Loucy (cell line): ENCODE measurements around the gene MRAS.

Source experiments
- H2AFZ ChIP-seq: fragments of 200-600 bp; sonication (generic); 2 replicates; pipeline ENCODE4 v1.6.0; 2016; ENCODE audit warnings: antibody characterized with exemption, mild to moderate bottlenecking, low read length, moderate library complexity
- H3F3A ChIP-seq: fragments of 200-600 bp; 2 replicates; pipeline ENCODE4 v1.6.0; 2016; ENCODE audit warnings: antibody characterized with exemption, low read depth, mild to moderate bottlenecking
- H3K27me3 ChIP-seq: fragments of 200-600 bp; sonication (generic); 2 replicates; pipeline ENCODE4 v1.6.1; 2014; ENCODE audit warnings: low read length, mild to moderate bottlenecking; ENCODE audit not compliant: insufficient read depth, poor library complexity, severe bottlenecking
- H3K36me3 ChIP-seq: fragments of 200-600 bp; sonication (generic); 2 replicates; pipeline ENCODE4 v1.6.1; 2016; ENCODE audit warnings: low read length; ENCODE audit not compliant: insufficient read depth
- H3K4me1 ChIP-seq: fragments of 200-600 bp; sonication (generic); 2 replicates; pipeline ENCODE4 v1.5.1; 2014; ENCODE audit warnings: low read length, mild to moderate bottlenecking; ENCODE audit not compliant: insufficient read depth, poor library complexity, severe bottlenecking
- H3K4me2 ChIP-seq: fragments of 200-600 bp; sonication (generic); 2 replicates; pipeline ENCODE4 v1.6.0; 2014; ENCODE audit warnings: antibody characterized with exemption, low read length, low read depth, mild to moderate bottlenecking; ENCODE audit not compliant: poor library complexity, severe bottlenecking
- H3K4me3 ChIP-seq: fragments of 200-600 bp; sonication (generic); 2 replicates; pipeline ENCODE4 v1.5.1; 2014; ENCODE audit warnings: low read length, mild to moderate bottlenecking, mixed read lengths; ENCODE audit not compliant: poor library complexity, severe bottlenecking
- H3K79me2 ChIP-seq: fragments of 200-600 bp; sonication (generic); 2 replicates; pipeline ENCODE4 v1.6.1; 2014; ENCODE audit warnings: low read length; ENCODE audit not compliant: insufficient read depth
- H3K9ac ChIP-seq: fragments of 200-600 bp; sonication (generic); 2 replicates; pipeline ENCODE4 v1.6.0; 2014; ENCODE audit warnings: mild to moderate bottlenecking, low read depth, low read length, moderate library complexity; ENCODE audit not compliant: poor library complexity, severe bottlenecking
- H3K9me2 ChIP-seq: fragments of 200-600 bp; sonication (generic); replicated peaks from 2 replicates; pipeline ENCODE4 v1.6.1; 2016; ENCODE audit warnings: low read depth, low read length, mixed read lengths
- H3K9me3 ChIP-seq: fragments of 200-600 bp; sonication (generic); 2 replicates; pipeline ENCODE4 v1.6.1; 2014; ENCODE audit warnings: mild to moderate bottlenecking, antibody characterized with exemption, low read length, low read depth; ENCODE audit not compliant: insufficient read depth
- H4K20me1 ChIP-seq: fragments of 200-600 bp; sonication (generic); 2 replicates; pipeline ENCODE4 v1.6.0; 2014; ENCODE audit warnings: antibody characterized with exemption, low read length, mild to moderate bottlenecking; ENCODE audit not compliant: insufficient read depth, poor library complexity, severe bottlenecking
- EZH2phosphoT487 ChIP-seq: fragments of 200-600 bp; IDR thresholded peaks from 2 replicates; pipeline ENCODE4 v1.6.1; 2018; ENCODE audit warnings: antibody characterized with exemption, mild to moderate bottlenecking, moderate library complexity, borderline replicate concordance
- TF ChIP-seq, protein P1 (sequence below): fragments of 200-600 bp; sonication (generic); conservative IDR thresholded peaks from 2 replicates; pipeline ENCODE4 v1.5.1; 2014; ENCODE audit warnings: mild to moderate bottlenecking, antibody characterized with exemption, low read length

Gene MRAS

DNA sequence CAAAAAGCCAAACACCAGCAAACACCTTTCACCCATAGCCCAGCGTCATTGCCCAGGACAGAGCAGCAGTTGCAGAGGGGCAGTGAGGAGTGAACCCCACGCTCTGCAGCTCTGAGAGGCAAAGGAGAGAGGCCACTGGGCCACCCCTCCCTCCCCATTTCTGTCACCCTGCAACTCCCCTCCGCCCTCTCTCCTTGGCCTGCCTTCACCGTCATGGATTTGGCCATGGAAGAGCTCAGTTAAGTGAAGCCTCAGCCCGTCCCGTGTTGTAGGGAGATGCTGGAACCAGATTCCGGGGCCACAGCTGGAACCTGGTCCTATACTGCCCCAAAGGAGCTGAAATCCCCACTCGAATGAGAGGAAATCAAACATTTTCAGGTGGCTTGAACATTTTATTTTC lies 21.9 kb downstream of the MRAS start:
- no peak overlapping the region for H3K9ac ChIP-seq
- no peak overlapping the region for H3K4me2 ChIP-seq
- H4K20me1 ChIP-seq = no peaks in the 10 kb centered on the region
- no peaks in the 10 kb centered on the region for H3F3A ChIP-seq
- H3K27me3 ChIP-seq = no peaks in the 10 kb centered on the region
- no peaks in the 10 kb centered on the region for H3K79me2 ChIP-seq
- no peaks in the 10 kb centered on the region for H3K36me3 ChIP-seq
- H3K9me3 ChIP-seq = no peaks in the 10 kb centered on the region
- TF ChIP-seq, protein P1, sequence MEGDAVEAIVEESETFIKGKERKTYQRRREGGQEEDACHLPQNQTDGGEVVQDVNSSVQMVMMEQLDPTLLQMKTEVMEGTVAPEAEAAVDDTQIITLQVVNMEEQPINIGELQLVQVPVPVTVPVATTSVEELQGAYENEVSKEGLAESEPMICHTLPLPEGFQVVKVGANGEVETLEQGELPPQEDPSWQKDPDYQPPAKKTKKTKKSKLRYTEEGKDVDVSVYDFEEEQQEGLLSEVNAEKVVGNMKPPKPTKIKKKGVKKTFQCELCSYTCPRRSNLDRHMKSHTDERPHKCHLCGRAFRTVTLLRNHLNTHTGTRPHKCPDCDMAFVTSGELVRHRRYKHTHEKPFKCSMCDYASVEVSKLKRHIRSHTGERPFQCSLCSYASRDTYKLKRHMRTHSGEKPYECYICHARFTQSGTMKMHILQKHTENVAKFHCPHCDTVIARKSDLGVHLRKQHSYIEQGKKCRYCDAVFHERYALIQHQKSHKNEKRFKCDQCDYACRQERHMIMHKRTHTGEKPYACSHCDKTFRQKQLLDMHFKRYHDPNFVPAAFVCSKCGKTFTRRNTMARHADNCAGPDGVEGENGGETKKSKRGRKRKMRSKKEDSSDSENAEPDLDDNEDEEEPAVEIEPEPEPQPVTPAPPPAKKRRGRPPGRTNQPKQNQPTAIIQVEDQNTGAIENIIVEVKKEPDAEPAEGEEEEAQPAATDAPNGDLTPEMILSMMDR = no peak
- no peak for TF ChIP-seq EZH2phosphoT487
- H3K9me2 ChIP-seq = no peaks in the 10 kb centered on the region
- no peak overlapping the region for H2AFZ ChIP-seq
- no peaks in the 10 kb centered on the region for H3K4me1 ChIP-seq
- H3K4me3 ChIP-seq = no peak overlapping the region

DNA sequence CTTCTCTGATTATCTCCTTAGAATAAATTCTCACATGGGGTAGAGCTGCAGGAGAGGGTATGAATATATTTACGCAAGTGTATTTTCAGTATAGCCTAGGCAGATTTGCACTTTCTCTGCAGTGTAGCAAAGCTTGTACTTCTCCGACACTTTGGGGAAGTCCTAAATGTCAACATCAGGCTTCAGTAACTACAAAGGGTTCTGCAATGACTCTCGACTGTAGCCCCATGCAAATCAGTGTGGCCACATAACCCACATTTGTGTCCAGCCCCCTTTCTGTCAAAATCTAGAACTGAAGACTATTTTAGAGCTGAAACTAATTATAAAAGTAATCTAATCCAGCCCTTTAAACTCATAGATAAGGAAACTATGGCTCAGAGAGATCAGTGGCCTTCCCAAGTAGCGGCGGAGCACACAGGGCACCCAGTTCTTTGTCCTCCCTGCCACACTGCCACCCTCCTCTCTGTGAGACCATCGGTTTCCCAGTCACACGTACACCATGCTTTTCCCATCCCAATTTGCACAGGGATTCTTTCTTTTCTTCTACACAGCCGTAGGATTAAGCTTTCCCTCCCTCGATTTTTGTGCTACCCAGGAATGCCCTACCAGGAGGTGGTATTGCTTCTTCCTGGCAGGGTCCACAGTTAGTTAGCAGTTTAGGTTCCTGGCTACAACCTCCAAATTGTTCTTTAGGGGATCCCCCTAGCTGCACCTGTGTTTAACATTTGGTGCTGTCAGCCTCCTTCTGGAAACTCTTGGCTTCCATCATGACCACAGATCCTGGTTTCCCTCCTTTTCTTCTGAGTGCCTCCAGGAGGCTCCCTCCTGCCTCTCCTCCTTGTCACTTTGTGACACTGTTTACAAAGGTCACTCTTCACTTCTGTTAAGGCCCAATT lies 22.9 kb downstream of the MRAS start:
- H3K4me1 ChIP-seq = no peaks in the 10 kb centered on the region
- H4K20me1 ChIP-seq = no peaks in the 10 kb centered on the region
- H3K4me2 ChIP-seq = no peak overlapping the region
- H3K27me3 ChIP-seq = no peaks in the 10 kb centered on the region
- no peaks in the 10 kb centered on the region for H3K79me2 ChIP-seq
- no peak overlapping the region for H3K4me3 ChIP-seq
- H3F3A ChIP-seq = no peaks in the 10 kb centered on the region
- no peak overlapping the region for H3K9ac ChIP-seq
- H3K9me2 ChIP-seq = no peaks in the 10 kb centered on the region
- no peaks in the 10 kb centered on the region for H3K36me3 ChIP-seq
- TF ChIP-seq, protein P1 = no peak
- TF ChIP-seq EZH2phosphoT487 = no peak
- no peaks in the 10 kb centered on the region for H3K9me3 ChIP-seq
- no peak overlapping the region for H2AFZ ChIP-seq

DNA sequence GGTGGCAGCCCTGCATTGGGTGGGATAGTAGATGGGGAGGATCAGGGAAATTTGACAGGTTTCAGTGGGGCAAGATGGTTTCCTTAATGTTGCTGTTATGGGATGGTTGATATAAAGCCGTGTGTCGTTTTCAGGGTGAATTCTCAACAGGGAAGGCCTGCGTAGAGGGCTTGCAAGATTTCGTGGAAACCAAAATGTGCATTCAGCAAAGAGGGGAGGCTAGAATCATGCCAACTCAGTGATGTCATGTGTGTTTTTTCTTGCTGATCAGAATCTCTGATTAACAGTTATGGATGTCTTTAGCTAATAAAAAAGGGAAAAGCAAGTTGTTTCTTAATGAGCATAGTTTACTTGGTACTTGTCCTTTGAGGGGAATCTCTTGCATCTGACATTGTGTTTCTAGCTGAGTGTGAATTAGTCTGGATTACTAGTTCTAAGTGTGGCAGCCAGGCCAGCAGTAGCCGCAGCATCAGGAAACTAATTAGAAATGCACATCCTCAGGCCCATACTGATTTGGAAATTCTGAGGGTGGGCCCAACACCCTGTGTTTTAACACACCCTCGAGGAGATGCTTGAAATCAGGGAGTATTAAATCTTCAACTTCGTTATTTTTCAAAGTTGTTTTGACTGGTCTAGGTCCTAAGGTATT lies 24.8 kb downstream of the MRAS start:
- H3K9me3 ChIP-seq = no peaks in the 10 kb centered on the region
- TF ChIP-seq, protein P1 = no peak
- no peak for TF ChIP-seq EZH2phosphoT487
- no peaks in the 10 kb centered on the region for H3F3A ChIP-seq
- H3K36me3 ChIP-seq = no peaks in the 10 kb centered on the region
- H3K4me2 ChIP-seq = no peak overlapping the region
- H2AFZ ChIP-seq = no peak overlapping the region
- no peaks in the 10 kb centered on the region for H3K79me2 ChIP-seq
- H3K9me2 ChIP-seq = no peaks in the 10 kb centered on the region
- H4K20me1 ChIP-seq = no peaks in the 10 kb centered on the region
- H3K4me3 ChIP-seq = no peak overlapping the region
- no peak overlapping the region for H3K9ac ChIP-seq
- no peaks in the 10 kb centered on the region for H3K27me3 ChIP-seq
- no peaks in the 10 kb centered on the region for H3K4me1 ChIP-seq
